ENCODE results near the gene SHROOM3.
A peak's percentile ranks its signal among the peaks of the same experiment; 100 is the strongest.

GRCh38 chr4:76430519-76431388 lies 4.3 kb upstream of the SHROOM3 start:
- TF ChIP-seq, protein P1, sequence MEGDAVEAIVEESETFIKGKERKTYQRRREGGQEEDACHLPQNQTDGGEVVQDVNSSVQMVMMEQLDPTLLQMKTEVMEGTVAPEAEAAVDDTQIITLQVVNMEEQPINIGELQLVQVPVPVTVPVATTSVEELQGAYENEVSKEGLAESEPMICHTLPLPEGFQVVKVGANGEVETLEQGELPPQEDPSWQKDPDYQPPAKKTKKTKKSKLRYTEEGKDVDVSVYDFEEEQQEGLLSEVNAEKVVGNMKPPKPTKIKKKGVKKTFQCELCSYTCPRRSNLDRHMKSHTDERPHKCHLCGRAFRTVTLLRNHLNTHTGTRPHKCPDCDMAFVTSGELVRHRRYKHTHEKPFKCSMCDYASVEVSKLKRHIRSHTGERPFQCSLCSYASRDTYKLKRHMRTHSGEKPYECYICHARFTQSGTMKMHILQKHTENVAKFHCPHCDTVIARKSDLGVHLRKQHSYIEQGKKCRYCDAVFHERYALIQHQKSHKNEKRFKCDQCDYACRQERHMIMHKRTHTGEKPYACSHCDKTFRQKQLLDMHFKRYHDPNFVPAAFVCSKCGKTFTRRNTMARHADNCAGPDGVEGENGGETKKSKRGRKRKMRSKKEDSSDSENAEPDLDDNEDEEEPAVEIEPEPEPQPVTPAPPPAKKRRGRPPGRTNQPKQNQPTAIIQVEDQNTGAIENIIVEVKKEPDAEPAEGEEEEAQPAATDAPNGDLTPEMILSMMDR (IDR thresholded peaks at IDR 0.05): peak; percentile 25 to 74 (median 54)
- TF ChIP-seq POLR2A (IDR thresholded peaks at IDR 0.05): no peak
